Heart left ventricle (tissue), 13 donors: ENCODE measurements around the gene EIF2AK2.

Experiments used
- CTCF ChIP-seq, 12 donors: fragments of 200-600 bp; sonication (generic) in 4 of 12; IDR thresholded peaks; one replicate each; pipeline versions ENCODE4 v1.5.0 to v1.8.0; 2018 to 2022; ENCODE audit warnings: antibody characterized with exemption in 12 of 12, mild to moderate bottlenecking in 5 of 12
- POLR2A ChIP-seq, 2 donors: fragments of 450-650 bp; IDR thresholded peaks; one replicate each; pipeline ENCODE4 v1.6.1; 2017; ENCODE audit warnings: antibody characterized with exemption in 2 of 2, mild to moderate bottlenecking in 2 of 2, moderate library complexity in 2 of 2
- donor health status: ischemic (EF 13 %, LVEDD 7.1; RV severe dilation, severe dysfunction).
- donor health status: DM: no; HTN: yes; CAD: no.
- donor health status: DM: no; HTN: no; CAD: no.
- donor health status: ischemic (EF 25% LVEDD 6.9; RV normal size, moderate dysfunction).
- donor health status: ischemic (EF 25% LVEDD 5.7; RV mildly dilated, moderate dysfunction).
- donor health status: ischemic (EF 35%, LVEDD 5.7; RV mildly dilated, moderate dysfunction).
- donor health status: nonischemic (EF 11% LVEDD 7.7; RV severe dilation, severe dysfunction).
- donor health status: DM: yes; HTN: yes; CAD: no.
- donor health status: PGD.
- donor health status: ischemic (EF 29% LVEDD 5.4; RV normal size, mild dysfunction).
- donor health status: nonischemic (EF 23%, LVEDD 6.1; RV moderate dilation, normal function).

DNA sequence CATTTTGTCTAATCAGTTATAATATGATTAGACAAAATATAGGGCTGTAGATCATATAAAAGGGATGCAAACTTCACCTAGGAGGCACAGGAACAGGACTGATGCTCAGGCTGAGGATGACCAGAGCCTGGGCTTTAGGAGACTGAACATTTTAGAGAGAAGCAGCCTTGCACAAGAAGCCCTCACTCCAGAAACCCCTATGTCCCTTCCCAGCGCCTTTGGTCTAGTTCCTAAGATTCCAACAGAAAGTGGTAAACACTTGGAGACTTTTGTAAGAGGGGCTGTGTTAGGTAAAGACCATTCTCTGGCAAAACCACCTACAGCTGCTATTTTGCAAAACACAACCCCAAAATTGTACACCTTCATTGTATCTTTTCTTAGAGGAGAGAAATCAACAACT is 39.2 kb downstream of the EIF2AK2 start:
- no peak for TF ChIP-seq POLR2A (IDR thresholded peaks at IDR 0.05)
- no peak for TF ChIP-seq CTCF (IDR thresholded peaks at IDR 0.05)
